ENCODE data around the gene CNTLN. TPM values are rescaled to one million over a fixed set of nuclear protein-coding genes. Genes with fewer than 3 reads are reported as not detected.

CNTLN gene
- total RNA-seq, 4 donors from 2014 or later, result 1.6 to 7.0 (median 2.4) TPM

GRCh38 chr9:17130725-17131124 lies 4.1 kb upstream of the CNTLN start:
- in situ Hi-C loops (cut with MboI; ENCODE audit: low pct_ligation_motif_present in 1 of 4, low pct_unique_long_range_greater_than_20kb in 1 of 4, low sequenced_read_pairs in 3 of 4) (no loop called here), intact Hi-C loops (cut with DNase I; ENCODE audit: low total_unique reads) (no loop called here)
- no peak for DNase-seq
- TF ChIP-seq POLR2AphosphoS5 (IDR thresholded peaks at IDR 0.05), result no peak
- no peak for TF ChIP-seq CTCF (IDR thresholded peaks at IDR 0.05)
- no peak for TF ChIP-seq EP300 (IDR thresholded peaks at IDR 0.05; ENCODE audit: low read depth)
- no peak for TF ChIP-seq POLR2A (IDR thresholded peaks at IDR 0.05)
- H3K4me1 ChIP-seq, result peaks cover 0 to 9% (median 0%) of the 10 kb centered on the region in 4 donors
- H3K36me3 ChIP-seq, result no peaks in the 10 kb centered on the region
- H3K27ac ChIP-seq, result no peak overlapping the region
- no peak overlapping the region for H3K4me3 ChIP-seq
- no peaks in the 10 kb centered on the region for H3K27me3 ChIP-seq
- WGBS, 2 donors (ENCODE audit: low coverage in 1 of 2), result 83 to 87% methylated on average over 2 of the region's 2 CpGs
- H3K9me3 ChIP-seq, result no peaks in the 10 kb centered on the region

GRCh38 chr9:17131494-17131893 lies 3.3 kb upstream of the CNTLN start:
- Histone ChIP-seq H3K27ac (no peak overlapping the region), H3K4me3 (no peak overlapping the region), H3K9me3 (no peaks in the 10 kb centered on the region), H3K36me3 (no peaks in the 10 kb centered on the region), H3K27me3 (no peaks in the 10 kb centered on the region), H3K4me1 (peaks cover 0 to 13% (median 0%) of the 10 kb centered on the region in 4 donors)
- intact Hi-C loops (cut with DNase I; ENCODE audit: low total_unique reads) (no loop called here), in situ Hi-C loops (cut with MboI; ENCODE audit: low pct_ligation_motif_present in 1 of 4, low pct_unique_long_range_greater_than_20kb in 1 of 4, low sequenced_read_pairs in 3 of 4) (no loop called here)
- TF ChIP-seq CTCF (IDR thresholded peaks at IDR 0.05) (no peak), POLR2AphosphoS5 (IDR thresholded peaks at IDR 0.05) (no peak), POLR2A (IDR thresholded peaks at IDR 0.05) (no peak), EP300 (IDR thresholded peaks at IDR 0.05; ENCODE audit: low read depth) (no peak)
- 67 to 79% methylated on average over 2 of the region's 2 CpGs for WGBS, 2 donors (ENCODE audit: low coverage in 1 of 2)
- no peak for DNase-seq

GRCh38 chr9:17135295-17136160 lies 688 bp downstream of the CNTLN start:
- 5 to 8% methylated on average over 4 to 43 of the region's 44 CpGs for WGBS, 2 donors (ENCODE audit: low coverage in 1 of 2)
- H3K9me3 ChIP-seq, result no peaks in the 10 kb centered on the region
- in situ Hi-C loops (cut with MboI; ENCODE audit: low pct_ligation_motif_present in 1 of 4, low pct_unique_long_range_greater_than_20kb in 1 of 4, low sequenced_read_pairs in 3 of 4) (no loop called here), intact Hi-C loops (cut with DNase I; ENCODE audit: low total_unique reads) (no loop called here)
- DNase-seq, result peak; percentile 25
- H3K27ac ChIP-seq, result peak overlapping the region; percentile 78 to 90 (median 83)
- peaks cover 0 to 13% (median 0%) of the 10 kb centered on the region in 4 donors for H3K4me1 ChIP-seq
- no peaks in the 10 kb centered on the region for H3K27me3 ChIP-seq
- H3K4me3 ChIP-seq, result peak overlapping the region; percentile 48 to 78 (median 72)
- H3K36me3 ChIP-seq, result no peaks in the 10 kb centered on the region
- TF ChIP-seq POLR2AphosphoS5 (IDR thresholded peaks at IDR 0.05) (no peak), CTCF (IDR thresholded peaks at IDR 0.05) (no peak), POLR2A (IDR thresholded peaks at IDR 0.05) (no peak), EP300 (IDR thresholded peaks at IDR 0.05; ENCODE audit: low read depth) (no peak)

- Histone ChIP-seq H3K27me3 (no peaks in the 10 kb centered on the region), H3K27ac (no peak overlapping the region), H3K4me1 (peaks cover 0 to 13% (median 0%) of the 10 kb centered on the region in 4 donors), H3K9me3 (no peaks in the 10 kb centered on the region), H3K4me3 (no peak overlapping the region), H3K36me3 (no peaks in the 10 kb centered on the region)
- intact Hi-C loops (cut with DNase I; ENCODE audit: low total_unique reads), result no loop called here
- no peak for DNase-seq
- in situ Hi-C loops (cut with MboI; ENCODE audit: low pct_ligation_motif_present in 1 of 4, low pct_unique_long_range_greater_than_20kb in 1 of 4, low sequenced_read_pairs in 3 of 4), result no loop called here
- TF ChIP-seq EP300 (IDR thresholded peaks at IDR 0.05; ENCODE audit: low read depth) (no peak), POLR2A (IDR thresholded peaks at IDR 0.05) (no peak), POLR2AphosphoS5 (IDR thresholded peaks at IDR 0.05) (no peak), CTCF (IDR thresholded peaks at IDR 0.05) (no peak)
These were observed 2.7 kb downstream of the CNTLN start for GRCh38 chr9:17137566-17137965.

Measured in transverse colon (tissue), 4 donors.